ENCODE data around the gene PROK1. TPM values are rescaled to one million over a fixed set of nuclear protein-coding genes. Genes with fewer than 3 reads are reported as not detected.

The PROK1 gene
- total and polyA plus RNA-seq, 8 donors = 0.12 to 0.53 TPM; not detected in 6

DNA sequence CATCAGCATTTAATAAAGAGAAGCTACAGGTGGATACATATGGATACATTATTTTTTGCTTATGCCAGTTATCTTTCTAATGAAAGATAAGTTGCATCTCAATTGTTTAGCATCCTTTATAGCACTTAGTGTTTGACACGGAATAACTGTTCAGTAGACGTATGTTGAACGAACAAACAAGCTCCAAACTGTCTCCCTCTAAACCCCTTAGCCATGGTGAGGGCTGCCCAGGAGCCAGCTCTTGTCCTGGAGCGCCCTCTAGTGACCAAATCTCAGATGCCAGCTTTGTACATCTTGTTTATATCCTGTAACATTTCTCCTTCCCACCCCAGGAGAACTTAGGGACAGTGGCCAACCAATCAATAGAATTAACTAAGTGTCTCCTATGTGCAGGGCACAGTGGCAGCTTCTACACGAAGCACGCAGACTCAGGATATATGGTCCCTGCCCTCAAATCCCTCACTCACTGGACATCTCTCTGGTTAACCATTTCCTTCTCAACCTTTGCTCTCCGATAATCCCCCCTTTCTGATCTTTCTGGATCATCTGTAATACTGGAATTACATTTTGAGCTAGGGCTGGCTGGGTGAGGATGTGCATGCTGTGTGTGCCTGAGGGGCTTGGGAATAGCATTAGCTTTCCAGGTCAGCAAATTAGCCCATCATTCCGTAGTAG lies 45.1 kb downstream of the PROK1 start:
- FAIRE-seq = no peak
- intact Hi-C loops (cut with DNase I) = loop anchor here in 1 of 3 donors (5.0 to 10.0 kb wide), 2 partner anchors 84 to 291 kb away; no protein-coding TSS in a partner anchor
- DNase-seq = peak in 5 of 6 donors; percentile 69 to 86 (median 85)
- TF ChIP-seq, protein P1, sequence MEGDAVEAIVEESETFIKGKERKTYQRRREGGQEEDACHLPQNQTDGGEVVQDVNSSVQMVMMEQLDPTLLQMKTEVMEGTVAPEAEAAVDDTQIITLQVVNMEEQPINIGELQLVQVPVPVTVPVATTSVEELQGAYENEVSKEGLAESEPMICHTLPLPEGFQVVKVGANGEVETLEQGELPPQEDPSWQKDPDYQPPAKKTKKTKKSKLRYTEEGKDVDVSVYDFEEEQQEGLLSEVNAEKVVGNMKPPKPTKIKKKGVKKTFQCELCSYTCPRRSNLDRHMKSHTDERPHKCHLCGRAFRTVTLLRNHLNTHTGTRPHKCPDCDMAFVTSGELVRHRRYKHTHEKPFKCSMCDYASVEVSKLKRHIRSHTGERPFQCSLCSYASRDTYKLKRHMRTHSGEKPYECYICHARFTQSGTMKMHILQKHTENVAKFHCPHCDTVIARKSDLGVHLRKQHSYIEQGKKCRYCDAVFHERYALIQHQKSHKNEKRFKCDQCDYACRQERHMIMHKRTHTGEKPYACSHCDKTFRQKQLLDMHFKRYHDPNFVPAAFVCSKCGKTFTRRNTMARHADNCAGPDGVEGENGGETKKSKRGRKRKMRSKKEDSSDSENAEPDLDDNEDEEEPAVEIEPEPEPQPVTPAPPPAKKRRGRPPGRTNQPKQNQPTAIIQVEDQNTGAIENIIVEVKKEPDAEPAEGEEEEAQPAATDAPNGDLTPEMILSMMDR (IDR thresholded peaks at IDR 0.05) = peak; percentile 74 to 91 (median 86)
- Histone ChIP-seq H3K27ac (no peak overlapping the region), H3K9me3 (no peaks in the 10 kb centered on the region), H3K36me3 (no peaks in the 10 kb centered on the region), H3K27me3 (no peaks in the 10 kb centered on the region), H3K4me3 (no peak overlapping the region), H3K4me1 (no peaks in the 10 kb centered on the region)
- 21 to 22% methylated on average over 8 of the region's 8 CpGs for WGBS, 2 donors
- ATAC-seq = peak; percentile 89 to 97 (median 92)

DNA sequence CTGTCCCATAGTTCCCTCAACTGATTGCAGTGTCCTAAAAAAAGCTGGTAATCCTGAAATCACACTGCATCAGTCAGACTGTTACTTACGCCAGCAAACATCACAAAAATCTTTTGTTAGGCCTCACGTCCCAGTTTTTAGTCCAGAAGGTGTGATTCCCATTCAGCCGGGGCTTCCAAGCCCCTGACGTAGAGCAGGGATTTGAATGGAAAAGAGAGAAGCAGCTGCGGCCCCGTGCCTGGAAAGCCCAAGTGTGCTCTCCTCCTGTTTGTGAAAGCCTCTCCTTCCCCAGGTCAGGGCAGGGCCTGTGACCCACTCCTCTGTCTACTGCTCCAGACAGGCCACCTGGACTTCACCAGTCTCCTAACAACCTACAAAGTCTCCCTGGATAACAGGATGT lies 47.3 kb downstream of the PROK1 start:
- ATAC-seq (no peak), FAIRE-seq (no peak), DNase-seq (no peak)
- intact Hi-C loops (cut with DNase I) = loop anchor here in 1 of 3 donors (5.0 to 10.0 kb wide), 2 partner anchors 86 to 293 kb away; no protein-coding TSS in a partner anchor
- Histone ChIP-seq H3K9me3 (no peaks in the 10 kb centered on the region), H3K27me3 (no peaks in the 10 kb centered on the region), H3K27ac (no peak overlapping the region), H3K4me1 (no peaks in the 10 kb centered on the region), H3K4me3 (no peak overlapping the region), H3K36me3 (no peaks in the 10 kb centered on the region)
- TF ChIP-seq, protein P1 (IDR thresholded peaks at IDR 0.05) = no peak
- WGBS, 2 donors = 56 to 60% methylated on average over 6 of the region's 6 CpGs

DNA sequence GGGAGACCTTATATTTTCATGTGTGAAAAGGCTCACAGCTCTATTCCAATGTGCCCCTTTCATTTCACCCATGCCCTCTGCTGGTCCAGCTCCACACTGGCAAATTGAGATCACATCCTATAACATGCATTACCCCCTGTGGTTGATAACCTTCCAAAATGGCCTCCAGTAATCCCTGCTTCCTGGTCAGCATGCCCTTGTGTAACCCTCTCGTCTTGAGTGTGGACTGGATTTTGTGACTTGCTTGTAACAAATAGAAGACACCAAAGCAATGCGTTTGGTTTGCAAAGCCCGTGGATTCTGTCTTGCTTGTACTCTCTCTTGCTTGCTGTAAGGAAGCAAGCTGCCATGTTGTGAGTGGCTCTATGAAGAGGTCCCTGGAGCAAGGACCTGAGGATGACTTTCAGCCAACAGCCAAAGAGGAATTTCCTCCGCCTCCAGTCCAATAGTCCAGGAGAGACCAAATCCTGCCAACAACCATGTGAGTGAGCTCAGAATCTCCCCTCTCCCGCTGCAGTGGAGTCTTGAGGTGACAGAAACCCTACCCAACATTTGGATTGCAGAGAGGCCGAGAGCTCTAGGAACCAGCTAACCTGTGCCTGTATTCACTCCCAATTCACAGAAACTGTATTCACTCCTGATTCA lies 50.7 kb downstream of the PROK1 start:
- 64 to 82% methylated on average over 6 of the region's 6 CpGs for WGBS, 2 donors
- no peaks in the 10 kb centered on the region for H3K4me1 ChIP-seq
- FAIRE-seq (no peak), ATAC-seq (no peak), DNase-seq (no peak)
- no peaks in the 10 kb centered on the region for H3K9me3 ChIP-seq
- no peaks in the 10 kb centered on the region for H3K27me3 ChIP-seq
- TF ChIP-seq, protein P1 (IDR thresholded peaks at IDR 0.05) = no peak
- H3K4me3 ChIP-seq = no peak overlapping the region
- no peaks in the 10 kb centered on the region for H3K36me3 ChIP-seq
- intact Hi-C loops (cut with DNase I) = no loop called here
- H3K27ac ChIP-seq = no peak overlapping the region

DNA sequence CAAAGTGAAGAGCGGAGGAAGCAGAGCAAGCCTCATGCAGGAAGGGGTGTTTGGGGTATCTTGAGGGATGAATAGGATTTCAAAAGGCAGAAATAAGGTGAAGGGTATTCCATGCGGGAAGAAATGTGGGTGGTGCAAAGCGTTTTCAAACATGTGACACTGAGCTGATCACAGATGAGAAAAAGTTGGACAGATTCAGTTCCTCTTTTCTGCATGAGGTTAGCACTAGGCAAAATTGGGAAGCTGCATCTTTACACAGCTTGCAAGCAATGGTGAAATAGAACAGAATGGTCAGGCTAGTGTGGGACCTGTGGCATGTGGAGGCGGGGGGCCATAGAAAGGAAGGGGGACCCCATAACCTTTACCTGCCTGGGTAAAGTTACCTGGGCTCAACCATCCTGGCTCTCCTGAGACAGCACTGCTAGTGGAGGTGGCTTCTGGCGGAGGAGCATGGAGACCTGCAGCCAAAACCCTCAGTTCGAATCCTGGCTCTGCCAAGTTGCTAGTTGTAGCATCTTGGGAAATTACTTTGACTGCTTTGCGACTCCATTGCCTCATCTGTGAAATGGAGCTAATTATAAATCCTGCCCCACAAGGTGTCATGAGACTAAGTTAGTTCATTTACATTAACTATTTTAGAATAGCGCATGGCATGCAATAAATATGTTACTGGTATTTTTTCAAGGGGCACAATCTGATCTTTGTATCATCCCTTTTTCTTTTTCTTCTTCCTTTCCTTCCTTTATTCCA lies 51.6 kb downstream of the PROK1 start:
- FAIRE-seq (no peak), DNase-seq (no peak), ATAC-seq (peak in 2 of 4 donors; percentile 61 to 65)
- Histone ChIP-seq H3K27me3 (no peaks in the 10 kb centered on the region), H3K4me1 (no peaks in the 10 kb centered on the region), H3K27ac (no peak overlapping the region), H3K36me3 (no peaks in the 10 kb centered on the region), H3K9me3 (no peaks in the 10 kb centered on the region), H3K4me3 (no peak overlapping the region)
- 58 to 72% methylated on average over 8 of the region's 8 CpGs for WGBS, 2 donors
- intact Hi-C loops (cut with DNase I) = no loop called here
- TF ChIP-seq, protein P1 (IDR thresholded peaks at IDR 0.05) = no peak

All from pancreas (tissue), 10 donors.